Neural crest cell (in vitro differentiated cells): ENCODE measurements around the gene KIAA1217. TPM values are rescaled to one million over a fixed set of nuclear protein-coding genes. Genes with fewer than 3 reads are reported as not detected.

Experiments
- DNase-seq: peaks from one replicate; pipeline ENCODE4 v3.0.0; 2021; ENCODE audit warnings: low read depth, mixed read lengths, low spot score
- H3K27ac Mint-ChIP-seq: one replicate; pipeline ENCODE4 v1.8.0; 2021; ENCODE audit warnings: mild to moderate bottlenecking, mixed read lengths; ENCODE audit not compliant: unreplicated experiment
- H3K27me3 Mint-ChIP-seq: 2 replicates; pipeline ENCODE4 v1.8.0; 2021; ENCODE audit warnings: low read depth, mild to moderate bottlenecking, mixed read lengths
- H3K36me3 Mint-ChIP-seq: 2 replicates; pipeline ENCODE4 v1.8.0; 2021; ENCODE audit warnings: low read depth, mild to moderate bottlenecking, mixed read lengths
- H3K4me1 Mint-ChIP-seq: 2 replicates; pipeline ENCODE4 v1.8.0; 2021; ENCODE audit warnings: mixed read lengths
- H3K4me3 Mint-ChIP-seq: one replicate; pipeline ENCODE4 v1.8.0; 2021; ENCODE audit warnings: mild to moderate bottlenecking, mixed read lengths
- H3K9me3 Mint-ChIP-seq: 2 replicates; pipeline ENCODE4 v1.8.0; 2021; ENCODE audit warnings: mixed read lengths
- total RNA-seq: library from RNA; stranded (reverse); gene quantifications from 2 replicates; pipeline ENCODE4 v1.2.1, GENCODE V29; 2021
- TF ChIP-seq, protein P1 (sequence below): fragments of 200-600 bp; sonication (generic); conservative IDR thresholded peaks from 2 replicates; pipeline ENCODE4 v1.5.0; 2021; ENCODE audit warnings: antibody characterized with exemption, mild to moderate bottlenecking

Gene KIAA1217
- total RNA-seq, 1 donor from 2014 or later: 10.5 TPM

DNA sequence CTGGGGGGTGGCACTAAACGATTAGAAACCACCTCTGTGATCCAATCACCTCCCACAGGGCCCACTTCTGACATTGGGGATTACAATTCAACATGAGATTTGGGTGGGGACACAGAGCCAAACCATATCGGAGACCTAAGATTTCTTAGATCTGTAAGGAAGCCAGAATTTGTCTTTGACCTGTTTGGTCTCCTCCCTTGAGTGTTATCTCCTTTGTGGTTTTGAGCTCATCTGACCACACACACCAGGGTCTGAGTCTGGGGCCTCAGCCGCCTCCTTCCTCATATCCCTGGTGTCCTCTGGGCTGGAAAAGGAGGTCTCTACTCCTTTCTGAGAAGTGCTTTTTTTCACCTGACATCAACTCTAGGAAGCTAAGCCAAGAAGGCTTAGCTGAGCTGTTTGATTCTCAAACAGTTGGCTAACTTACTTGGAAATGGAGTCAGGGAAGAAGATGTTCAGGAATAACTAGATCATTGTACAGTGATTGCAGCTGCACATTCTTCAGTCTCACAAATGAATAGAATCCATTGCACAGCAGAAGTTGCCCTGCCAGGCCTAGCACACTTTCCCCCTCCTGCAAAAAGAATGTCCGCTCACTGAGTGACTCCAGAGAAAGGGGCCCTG, 347.3 kb downstream of the KIAA1217 start:
- no peak for DNase-seq
- Mint-ChIP-seq H3K4me1 (peaks cover 19% of the 10 kb centered on the region), H3K9me3 (peaks cover 3% of the 10 kb centered on the region), H3K36me3 (no peaks in the 10 kb centered on the region), H3K4me3 (no peak overlapping the region), H3K27me3 (no peaks in the 10 kb centered on the region), H3K27ac (no peak overlapping the region)
- TF ChIP-seq, protein P1, sequence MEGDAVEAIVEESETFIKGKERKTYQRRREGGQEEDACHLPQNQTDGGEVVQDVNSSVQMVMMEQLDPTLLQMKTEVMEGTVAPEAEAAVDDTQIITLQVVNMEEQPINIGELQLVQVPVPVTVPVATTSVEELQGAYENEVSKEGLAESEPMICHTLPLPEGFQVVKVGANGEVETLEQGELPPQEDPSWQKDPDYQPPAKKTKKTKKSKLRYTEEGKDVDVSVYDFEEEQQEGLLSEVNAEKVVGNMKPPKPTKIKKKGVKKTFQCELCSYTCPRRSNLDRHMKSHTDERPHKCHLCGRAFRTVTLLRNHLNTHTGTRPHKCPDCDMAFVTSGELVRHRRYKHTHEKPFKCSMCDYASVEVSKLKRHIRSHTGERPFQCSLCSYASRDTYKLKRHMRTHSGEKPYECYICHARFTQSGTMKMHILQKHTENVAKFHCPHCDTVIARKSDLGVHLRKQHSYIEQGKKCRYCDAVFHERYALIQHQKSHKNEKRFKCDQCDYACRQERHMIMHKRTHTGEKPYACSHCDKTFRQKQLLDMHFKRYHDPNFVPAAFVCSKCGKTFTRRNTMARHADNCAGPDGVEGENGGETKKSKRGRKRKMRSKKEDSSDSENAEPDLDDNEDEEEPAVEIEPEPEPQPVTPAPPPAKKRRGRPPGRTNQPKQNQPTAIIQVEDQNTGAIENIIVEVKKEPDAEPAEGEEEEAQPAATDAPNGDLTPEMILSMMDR: no peak

DNA sequence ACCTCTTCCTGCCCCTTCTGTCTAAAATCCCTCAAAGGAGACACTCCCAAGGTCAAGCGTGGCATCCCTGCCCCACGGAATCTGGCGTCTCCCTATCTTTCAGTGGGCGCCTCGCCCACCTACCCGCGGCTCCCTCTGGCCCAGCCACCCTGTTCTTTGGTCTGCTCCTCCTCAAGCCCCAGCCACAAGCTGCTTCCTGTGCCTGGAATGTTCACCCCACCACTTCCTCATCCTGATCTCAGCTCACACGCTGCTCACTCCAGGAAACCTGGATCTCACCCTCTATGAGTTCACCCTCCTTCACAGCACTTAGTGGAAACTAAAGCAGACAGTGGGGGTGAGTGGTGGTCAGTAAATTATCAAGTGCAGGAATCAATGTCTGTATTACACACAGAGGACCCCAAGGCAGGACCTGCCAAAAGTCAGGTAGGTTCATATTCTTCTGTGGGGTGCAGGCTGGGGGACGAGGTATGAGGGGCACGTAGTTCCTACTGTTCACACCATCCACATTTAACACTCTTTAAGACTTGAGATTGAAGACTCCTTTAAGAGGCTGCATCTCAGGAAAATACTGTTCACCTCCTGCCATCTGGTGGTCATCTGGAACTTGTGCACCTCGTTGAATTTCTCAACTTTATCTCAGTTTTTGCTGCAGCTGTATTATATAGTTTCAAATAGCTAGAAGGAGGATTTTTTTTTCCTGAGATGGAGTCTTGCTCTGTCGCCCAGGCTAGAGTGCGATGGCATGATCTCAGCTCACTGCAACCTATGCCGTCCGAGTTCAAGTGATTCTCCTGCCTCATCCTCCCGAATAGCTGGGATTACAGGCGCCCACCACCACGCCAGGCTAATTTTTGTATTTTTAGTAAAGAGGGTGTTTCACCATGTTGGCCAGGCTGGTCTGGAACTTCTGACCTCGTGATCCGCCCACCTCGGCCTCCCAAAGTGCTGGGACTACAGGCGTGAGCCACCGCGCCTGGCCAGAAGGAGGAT, 348.1 kb downstream of the KIAA1217 start:
- TF ChIP-seq, protein P1: peak; percentile 85
- Mint-ChIP-seq H3K27me3 (no peaks in the 10 kb centered on the region), H3K36me3 (no peaks in the 10 kb centered on the region), H3K9me3 (peaks cover 3% of the 10 kb centered on the region), H3K27ac (no peak overlapping the region), H3K4me3 (no peak overlapping the region), H3K4me1 (peaks cover 19% of the 10 kb centered on the region)
- peak; percentile 63 for DNase-seq

DNA sequence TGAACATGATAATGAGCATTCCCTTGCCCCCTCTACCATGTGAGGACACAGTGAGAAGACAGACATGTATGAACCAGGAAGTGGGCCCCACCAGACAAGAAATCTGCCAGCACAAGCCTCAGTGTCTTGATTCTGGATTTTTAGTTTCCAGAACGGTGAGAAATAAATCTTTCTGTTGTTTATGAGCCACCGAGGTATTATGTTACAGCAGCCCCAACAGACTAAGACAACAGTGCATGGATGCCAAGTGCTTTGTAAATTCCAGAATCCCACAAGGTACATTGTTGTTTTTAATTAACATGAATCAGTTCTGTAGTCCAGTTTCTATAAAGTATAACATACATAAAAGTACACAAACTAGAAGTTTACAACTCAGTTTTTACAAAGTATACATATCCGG, 352.5 kb downstream of the KIAA1217 start:
- H3K4me1 Mint-ChIP-seq: peaks cover 8% of the 10 kb centered on the region
- no peak for DNase-seq
- no peak overlapping the region for H3K4me3 Mint-ChIP-seq
- H3K36me3 Mint-ChIP-seq: no peaks in the 10 kb centered on the region
- TF ChIP-seq, protein P1: no peak
- H3K27ac Mint-ChIP-seq: no peak overlapping the region
- peaks cover 3% of the 10 kb centered on the region for H3K9me3 Mint-ChIP-seq
- H3K27me3 Mint-ChIP-seq: no peaks in the 10 kb centered on the region

DNA sequence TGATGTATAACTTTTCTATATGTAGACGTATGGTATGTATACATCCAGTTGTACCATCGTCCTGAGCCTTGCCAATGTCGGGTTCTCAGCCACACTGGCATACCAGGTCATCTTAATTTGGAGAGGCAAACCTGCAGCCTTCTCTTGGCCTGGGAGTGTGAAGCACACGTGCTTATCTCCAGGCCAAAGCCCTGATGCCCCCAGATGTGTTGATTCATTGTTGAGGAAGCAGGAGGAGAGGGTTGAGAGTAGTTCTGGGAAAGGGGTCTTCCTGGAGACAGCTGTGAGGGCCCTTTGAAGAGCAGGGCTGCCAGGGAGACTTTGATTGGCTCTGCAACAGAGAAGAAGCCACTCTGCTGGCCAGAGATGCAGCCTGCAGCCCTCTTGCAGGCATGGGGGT, 359.1 kb downstream of the KIAA1217 start:
- TF ChIP-seq, protein P1: no peak
- no peaks in the 10 kb centered on the region for H3K9me3 Mint-ChIP-seq
- H3K4me1 Mint-ChIP-seq: no peaks in the 10 kb centered on the region
- no peaks in the 10 kb centered on the region for H3K36me3 Mint-ChIP-seq
- DNase-seq: no peak
- H3K27me3 Mint-ChIP-seq: no peaks in the 10 kb centered on the region
- no peak overlapping the region for H3K4me3 Mint-ChIP-seq
- no peak overlapping the region for H3K27ac Mint-ChIP-seq

DNA sequence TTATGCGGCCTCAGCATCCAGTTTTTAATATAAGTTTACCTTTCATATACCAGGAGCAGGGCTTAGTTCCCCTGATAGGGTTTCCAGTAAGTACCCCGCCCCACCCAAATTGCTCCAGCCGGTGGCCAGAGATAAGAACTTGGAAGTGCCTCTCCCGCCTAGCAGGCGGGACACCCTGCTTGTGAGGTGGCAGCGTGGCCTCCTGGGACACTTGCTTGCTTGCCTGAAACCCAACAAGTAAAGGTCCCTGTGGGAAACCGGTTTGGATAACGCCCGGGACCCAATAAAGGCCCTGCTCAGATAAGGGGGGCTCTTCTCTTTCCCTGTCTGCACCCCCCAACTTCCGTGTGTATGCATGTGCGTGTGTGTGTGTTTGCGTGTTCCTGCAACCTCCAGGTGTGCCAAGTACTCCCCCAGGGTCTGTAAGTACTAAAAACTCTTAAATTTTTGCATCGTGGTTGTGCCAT, 360.4 kb downstream of the KIAA1217 start:
- Mint-ChIP-seq H3K36me3 (no peaks in the 10 kb centered on the region), H3K27ac (no peak overlapping the region), H3K27me3 (no peaks in the 10 kb centered on the region), H3K9me3 (no peaks in the 10 kb centered on the region), H3K4me3 (no peak overlapping the region), H3K4me1 (no peaks in the 10 kb centered on the region)
- DNase-seq: no peak
- TF ChIP-seq, protein P1: no peak
